Measurements from ENCODE around the gene ARAP2. TPM values are rescaled to one million over a fixed set of nuclear protein-coding genes. Genes with fewer than 3 reads are reported as not detected.

ARAP2 gene
- total RNA-seq, 2 experiments from 2014 or later, result 30.0 to 31.0 TPM

DNA sequence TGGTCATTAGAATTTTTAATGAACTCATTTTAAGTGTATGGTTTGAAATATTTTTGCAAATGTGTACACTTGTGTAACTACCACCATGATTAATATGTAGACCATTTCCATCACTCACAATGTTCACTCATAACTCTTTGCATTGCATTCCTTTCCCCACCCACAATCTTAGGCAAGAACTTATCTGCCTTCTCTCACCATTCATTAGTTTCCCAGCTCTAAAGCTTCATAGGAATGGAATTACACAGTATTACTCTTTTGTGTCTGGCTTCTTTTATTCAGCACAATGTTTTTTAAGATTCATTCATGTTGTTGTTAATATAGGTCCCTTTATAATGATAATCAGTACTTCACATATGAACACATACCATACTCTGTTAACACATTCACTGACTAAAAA is 106.1 kb downstream of the ARAP2 start:
- H3K36me3 Mint-ChIP-seq (ENCODE audit: low read depth), result peaks cover 6% of the 10 kb centered on the region
- DNase-seq (no peak), ATAC-seq (no peak)
- POLR2A ChIA-PET, result no interaction called here
- H3K4me1 Mint-ChIP-seq (ENCODE audit: low read depth), result peaks cover 9% of the 10 kb centered on the region
- no peak overlapping the region for H3K27ac Mint-ChIP-seq
- CTCF ChIA-PET, result interaction anchor here (0.8 to 1.9 kb wide), 2 partner anchors 15 to 22 kb away, joined by 3 to 5 read pairs; no protein-coding TSS in a partner anchor
- H3K27me3 Mint-ChIP-seq, result no peaks in the 10 kb centered on the region
- intact Hi-C loops (cut with micrococcal nuclease), result no loop called here
- no peaks in the 10 kb centered on the region for H3K9me3 Mint-ChIP-seq
- TF ChIP-seq CTCF (IDR thresholded peaks at IDR 0.05), result no peak
- no peak overlapping the region for H3K4me3 Mint-ChIP-seq

GRCh38 chr4:36137336-36137735 is 107.0 kb downstream of the ARAP2 start:
- Mint-ChIP-seq H3K4me1 (ENCODE audit: low read depth) (peaks cover 6% of the 10 kb centered on the region), H3K27me3 (no peaks in the 10 kb centered on the region), H3K27ac (no peak overlapping the region), H3K36me3 (ENCODE audit: low read depth) (peaks cover 4% of the 10 kb centered on the region), H3K9me3 (no peaks in the 10 kb centered on the region), H3K4me3 (no peak overlapping the region)
- ChIA-PET CTCF (interaction anchor here (0.8 to 1.9 kb wide), 2 partner anchors 16 to 23 kb away, joined by 3 to 5 read pairs; no protein-coding TSS in a partner anchor), POLR2A (no interaction called here)
- no peak for TF ChIP-seq CTCF (IDR thresholded peaks at IDR 0.05)
- intact Hi-C loops (cut with micrococcal nuclease), result no loop called here
- DNase-seq (no peak), ATAC-seq (no peak)

GRCh38 chr4:36133658-36134057 is 110.7 kb downstream of the ARAP2 start:
- Mint-ChIP-seq H3K36me3 (ENCODE audit: low read depth) (peaks cover 12% of the 10 kb centered on the region), H3K4me1 (ENCODE audit: low read depth) (peaks cover 3% of the 10 kb centered on the region), H3K27ac (no peak overlapping the region), H3K9me3 (no peaks in the 10 kb centered on the region), H3K4me3 (no peak overlapping the region), H3K27me3 (no peaks in the 10 kb centered on the region)
- DNase-seq (no peak), ATAC-seq (no peak)
- ChIA-PET POLR2A (interaction anchor here (0.5 to 1.4 kb wide), 2 partner anchors 36 to 1072 kb away, joined by 3 read pairs; no protein-coding TSS in a partner anchor), CTCF (interaction anchor here (1.0 kb wide), 1 partner anchor 265 kb away, joined by 3 read pairs; no protein-coding TSS in a partner anchor)
- intact Hi-C loops (cut with micrococcal nuclease), result no loop called here
- no peak for TF ChIP-seq CTCF (IDR thresholded peaks at IDR 0.05)

DNA sequence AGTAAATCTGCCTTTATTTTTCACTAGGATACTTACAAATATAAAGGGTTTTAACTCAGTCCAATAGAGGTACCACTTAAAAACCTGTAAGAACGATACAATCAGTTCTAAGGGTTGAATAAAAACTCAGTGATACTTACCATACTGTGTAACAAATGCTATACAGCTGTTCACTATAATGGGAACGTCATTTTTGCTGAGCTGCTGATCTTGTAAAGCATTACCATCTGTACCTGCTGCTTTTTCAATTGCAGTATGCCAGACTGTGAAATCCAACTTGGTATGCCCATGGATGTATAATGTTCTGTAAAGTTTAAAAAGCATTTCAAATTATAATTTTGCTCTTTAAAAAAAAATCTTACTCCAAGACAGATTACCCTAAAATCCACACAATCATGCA is 111.2 kb downstream of the ARAP2 start:
- Mint-ChIP-seq H3K36me3 (ENCODE audit: low read depth) (peaks cover 12% of the 10 kb centered on the region), H3K4me1 (ENCODE audit: low read depth) (peaks cover 3% of the 10 kb centered on the region), H3K4me3 (no peak overlapping the region), H3K27ac (no peak overlapping the region), H3K27me3 (no peaks in the 10 kb centered on the region), H3K9me3 (no peaks in the 10 kb centered on the region)
- POLR2A ChIA-PET, result interaction anchor here (0.5 to 1.4 kb wide), 2 partner anchors 37 to 1073 kb away, joined by 3 read pairs; no protein-coding TSS in a partner anchor
- CTCF ChIA-PET, result interaction anchor here (0.6 to 1.0 kb wide), 2 partner anchors 11 to 266 kb away, joined by 3 read pairs; no protein-coding TSS in a partner anchor
- intact Hi-C loops (cut with micrococcal nuclease), result no loop called here
- no peak for DNase-seq
- no peak for TF ChIP-seq CTCF (IDR thresholded peaks at IDR 0.05)
- ATAC-seq, result no peak

- ATAC-seq (no peak), DNase-seq (no peak)
- no peaks in the 10 kb centered on the region for H3K27me3 Mint-ChIP-seq
- TF ChIP-seq CTCF (IDR thresholded peaks at IDR 0.05), result no peak
- H3K36me3 Mint-ChIP-seq (ENCODE audit: low read depth), result peaks cover 13% of the 10 kb centered on the region
- H3K27ac Mint-ChIP-seq, result no peak overlapping the region
- ChIA-PET CTCF (interaction anchor here (1.2 kb wide), 1 partner anchor 13 kb away, joined by 3 read pairs; no protein-coding TSS in a partner anchor), POLR2A (no interaction called here)
- H3K4me1 Mint-ChIP-seq (ENCODE audit: low read depth), result peaks cover 3% of the 10 kb centered on the region
- no peak overlapping the region for H3K4me3 Mint-ChIP-seq
- intact Hi-C loops (cut with micrococcal nuclease), result no loop called here
- H3K9me3 Mint-ChIP-seq, result no peaks in the 10 kb centered on the region
These were observed 113.7 kb downstream of the ARAP2 start for GRCh38 chr4:36130641-36131040.
